ENCODE measurements around the gene FOXO3.

FOXO3 gene

GRCh38 chr6:108711071-108711470, 150.4 kb downstream of the FOXO3 start:
- H3K27ac ChIP-seq: no peak overlapping the region
- no peaks in the 10 kb centered on the region for H3K36me3 ChIP-seq
- no peaks in the 10 kb centered on the region for H3K9me3 ChIP-seq (replicated peaks in 1 of 11)
- no peak overlapping the region for H3K4me2 ChIP-seq
- no peak for TF ChIP-seq Cebpa-rat (IDR thresholded peaks at IDR 0.05)
- H3K9ac ChIP-seq: no peak overlapping the region
- H4K20me1 ChIP-seq: no peaks in the 10 kb centered on the region
- H3K27me3 ChIP-seq: no peaks in the 10 kb centered on the region
- peaks cover 0 to 5% (median 0%) of the 10 kb centered on the region in 10 experiments; a peak in 3 of 20 replicates for H3K4me1 ChIP-seq
- H3K4me3 ChIP-seq: no peak overlapping the region

- Histone ChIP-seq H3K36me3 (no peaks in the 10 kb centered on the region), H3K4me2 (no peak overlapping the region), H3K9me3 (replicated peaks in 1 of 11) (no peaks in the 10 kb centered on the region), H4K20me1 (no peaks in the 10 kb centered on the region), H3K4me1 (peaks cover 0 to 5% (median 0%) of the 10 kb centered on the region in 10 experiments; a peak in 3 of 20 replicates), H3K27me3 (no peaks in the 10 kb centered on the region), H3K4me3 (no peak overlapping the region), H3K27ac (no peak overlapping the region), H3K9ac (no peak overlapping the region)
- no peak for TF ChIP-seq Cebpa-rat (IDR thresholded peaks at IDR 0.05)
Measured at GRCh38 chr6:108711826-108712225, 151.1 kb downstream of the FOXO3 start.

- H3K4me3 ChIP-seq: no peak overlapping the region
- H3K27me3 ChIP-seq: no peaks in the 10 kb centered on the region
- H4K20me1 ChIP-seq: no peaks in the 10 kb centered on the region
- H3K9me3 ChIP-seq (replicated peaks in 1 of 11): no peaks in the 10 kb centered on the region
- no peaks in the 10 kb centered on the region for H3K36me3 ChIP-seq
- TF ChIP-seq Cebpa-rat (IDR thresholded peaks at IDR 0.05): no peak
- peaks cover 0 to 5% (median 0%) of the 10 kb centered on the region in 10 experiments; a peak in 3 of 20 replicates for H3K4me1 ChIP-seq
- no peak overlapping the region for H3K4me2 ChIP-seq
- no peak overlapping the region for H3K9ac ChIP-seq
- no peak overlapping the region for H3K27ac ChIP-seq
Measured at GRCh38 chr6:108712946-108713345, 152.2 kb downstream of the FOXO3 start.

GRCh38 chr6:108714101-108714765, 153.5 kb downstream of the FOXO3 start:
- H4K20me1 ChIP-seq: no peaks in the 10 kb centered on the region
- H3K4me1 ChIP-seq: peaks cover 0 to 5% (median 0%) of the 10 kb centered on the region in 10 experiments; a peak in 3 of 20 replicates
- no peaks in the 10 kb centered on the region for H3K36me3 ChIP-seq
- 0 out of 22 replicates have a peak overlapping the region, but pooled peaks of 1 of the 11 experiments have one; percentile 0 for H3K4me2 ChIP-seq
- no peak for TF ChIP-seq Cebpa-rat (IDR thresholded peaks at IDR 0.05)
- no peak overlapping the region for H3K4me3 ChIP-seq
- H3K9me3 ChIP-seq (replicated peaks in 1 of 11): no peaks in the 10 kb centered on the region
- H3K27me3 ChIP-seq: no peaks in the 10 kb centered on the region
- no peak overlapping the region for H3K27ac ChIP-seq
- no peak overlapping the region for H3K9ac ChIP-seq

- Histone ChIP-seq H3K36me3 (no peaks in the 10 kb centered on the region), H3K27me3 (no peaks in the 10 kb centered on the region), H3K4me2 (no peak overlapping the region), H3K4me3 (no peak overlapping the region), H3K9ac (no peak overlapping the region), H3K27ac (no peak overlapping the region), H4K20me1 (no peaks in the 10 kb centered on the region), H3K4me1 (peaks cover 0 to 5% (median 0%) of the 10 kb centered on the region in 10 experiments; a peak in 3 of 20 replicates), H3K9me3 (replicated peaks in 1 of 11) (no peaks in the 10 kb centered on the region)
- no peak for TF ChIP-seq Cebpa-rat (IDR thresholded peaks at IDR 0.05)
Measured at GRCh38 chr6:108714766-108715414, 154.2 kb downstream of the FOXO3 start.

- H3K9me3 ChIP-seq (replicated peaks in 1 of 11): no peaks in the 10 kb centered on the region
- H3K4me3 ChIP-seq: no peak overlapping the region
- no peak overlapping the region for H3K4me2 ChIP-seq
- H3K36me3 ChIP-seq: no peaks in the 10 kb centered on the region
- peaks cover 0 to 6% (median 0%) of the 10 kb centered on the region in 10 experiments; a peak in 6 of 20 replicates for H3K4me1 ChIP-seq
- H3K27ac ChIP-seq: no peak overlapping the region
- TF ChIP-seq Cebpa-rat (IDR thresholded peaks at IDR 0.05): no peak
- H3K27me3 ChIP-seq: no peaks in the 10 kb centered on the region
- H3K9ac ChIP-seq: no peak overlapping the region
- no peaks in the 10 kb centered on the region for H4K20me1 ChIP-seq
Measured at GRCh38 chr6:108715832-108716231, 155.1 kb downstream of the FOXO3 start.

GRCh38 chr6:108716801-108717791, 156.4 kb downstream of the FOXO3 start:
- Histone ChIP-seq H3K9ac (no peak overlapping the region), H4K20me1 (no peaks in the 10 kb centered on the region), H3K4me1 (peaks cover 0 to 11% (median 0%) of the 10 kb centered on the region in 10 experiments; a peak in 6 of 20 replicates), H3K4me3 (no peak overlapping the region), H3K4me2 (no peak overlapping the region), H3K27ac (no peak overlapping the region), H3K27me3 (no peaks in the 10 kb centered on the region), H3K9me3 (replicated peaks in 1 of 11) (no peaks in the 10 kb centered on the region), H3K36me3 (no peaks in the 10 kb centered on the region)
- no peak for TF ChIP-seq Cebpa-rat (IDR thresholded peaks at IDR 0.05)

- no peak overlapping the region for H3K4me3 ChIP-seq
- no peaks in the 10 kb centered on the region for H4K20me1 ChIP-seq
- no peak overlapping the region for H3K27ac ChIP-seq
- H3K27me3 ChIP-seq: no peaks in the 10 kb centered on the region
- H3K4me2 ChIP-seq: no peak overlapping the region
- H3K9me3 ChIP-seq (replicated peaks in 1 of 11): peaks cover 14 to 19% (median 16%) of the 10 kb centered on the region in 11 experiments
- no peak for TF ChIP-seq Cebpa-rat (IDR thresholded peaks at IDR 0.05)
- peaks cover 0 to 7% (median 0%) of the 10 kb centered on the region in 10 experiments; a peak in 3 of 20 replicates for H3K4me1 ChIP-seq
- H3K9ac ChIP-seq: no peak overlapping the region
- no peaks in the 10 kb centered on the region for H3K36me3 ChIP-seq
Measured at GRCh38 chr6:108719477-108719876, 158.8 kb downstream of the FOXO3 start.

GRCh38 chr6:108720827-108721226, 160.1 kb downstream of the FOXO3 start:
- Histone ChIP-seq H3K36me3 (no peaks in the 10 kb centered on the region), H3K4me2 (0 out of 22 replicates have a peak overlapping the region, but pooled peaks of 1 of the 11 experiments have one; percentile 10), H3K9me3 (replicated peaks in 1 of 11) (peaks cover 14 to 26% (median 18%) of the 10 kb centered on the region in 11 experiments), H3K27me3 (no peaks in the 10 kb centered on the region), H3K9ac (no peak overlapping the region), H3K27ac (no peak overlapping the region), H3K4me1 (peaks cover 0 to 7% (median 0%) of the 10 kb centered on the region in 10 experiments; a peak in 3 of 20 replicates), H4K20me1 (no peaks in the 10 kb centered on the region), H3K4me3 (no peak overlapping the region)
- no peak for TF ChIP-seq Cebpa-rat (IDR thresholded peaks at IDR 0.05)

Data from BLaER1 treated with 17β-estradiol and CSF1 and Interleukin-3, amounts not matched to agents 10 nM and 100 nM (cell line).